A549 (cell line): ENCODE data around the gene KRTAP10-7. TPM values are rescaled to one million over a fixed set of nuclear protein-coding genes. Genes with fewer than 3 reads are reported as not detected.

Experiments
- ATAC-seq, 2 experiments: fragments of 200-7000 bp in 1 of 2; fragments of >200 bp in 1 of 2; cut with Nextera tagmentation in 1 of 2; cut with Tn5 transposase in 1 of 2; 3 replicates each; pipeline versions ENCODE4 v1.8.0 to v1.9.1; 2018 to 2020; ENCODE audit warnings: mild to moderate bottlenecking in 1 of 2, moderate library complexity in 1 of 2
- CTCF ChIA-PET: fragments of 300-600 bp; sonication (Branson Sonifier 250); formaldehyde crosslinking; extraction: SDS; loops from one replicate; lab custom pipeline; 2021; ENCODE audit warnings: antibody characterized with exemption, inconsistent platforms; lab: Yijun Ruan, JAX
- POLR2A ChIA-PET: fragments of 350-600 bp; formaldehyde crosslinking; extraction: SDS; loops from one replicate; lab custom pipeline; 2021; ENCODE audit warnings: antibody characterized with exemption, inconsistent platforms; lab: Yijun Ruan, JAX
- DNase-seq, 2 experiments: peaks; one replicate each; pipeline versions ENCODE4 v3.0.0 to v3.0.0-alpha.2; 2011 to 2016; ENCODE audit warnings: low read depth in 1 of 2, low spot score in 1 of 2
- FAIRE-seq: peaks from 2 replicates; lab custom pipeline; 2011; peaks lifted over from hg19 to GRCh38; lab: Jason Lieb, UNC
- H3K27ac ChIP-seq, 2 experiments: fragments of >200 bp; sonication (Bioruptor Twin); formaldehyde crosslinking; 3 replicates each; pipeline ENCODE4 v1.5.1; 2016 to 2017
- H3K4me1 ChIP-seq: fragments of >200 bp; sonication (Bioruptor Twin); formaldehyde crosslinking; 3 replicates; pipeline ENCODE4 v1.6.1; 2016
- H3K4me2 ChIP-seq: fragments of >200 bp; sonication (Bioruptor Twin); formaldehyde crosslinking; 3 replicates; pipeline ENCODE4 v1.6.1; 2016
- H3K4me3 ChIP-seq: fragments of >200 bp; sonication (Bioruptor Twin); formaldehyde crosslinking; 3 replicates; pipeline ENCODE4 v1.5.1; 2016
- H3K9me3 ChIP-seq: fragments of >200 bp; sonication (Bioruptor Twin); formaldehyde crosslinking; 3 replicates; pipeline ENCODE4 v1.6.1; 2016
- CBX8 ChIP-seq: fragments of 200-600 bp; sonication (generic); IDR thresholded peaks from 2 replicates; pipeline ENCODE4 v1.6.1; 2016
- CEBPB ChIP-seq, 2 experiments: fragments of >200 bp in 1 of 2; sonication (Bioruptor Twin) in 1 of 2; formaldehyde crosslinking in 1 of 2; IDR thresholded peaks; 2 replicates each; pipeline ENCODE4 v1.6.1; 2012 to 2016
- CHD2 ChIP-seq: fragments of 150-350 bp; IDR thresholded peaks from 2 replicates; pipeline ENCODE4 v1.6.1; 2014; ENCODE audit warnings: low read length; ENCODE audit not compliant: partially characterized antibody
- E2F6 ChIP-seq: IDR thresholded peaks from 2 replicates; pipeline ENCODE4 v1.6.1; 2012; ENCODE audit warnings: low read depth, borderline replicate concordance
- EHF ChIP-seq: fragments of 250-450 bp; sonication (Bioruptor Pico); IDR thresholded peaks from 2 replicates; pipeline ENCODE4 v1.5.0; 2020; ENCODE audit warnings: mild to moderate bottlenecking
- ELK1 ChIP-seq: fragments of 150-350 bp; IDR thresholded peaks from 2 replicates; pipeline ENCODE4 v1.6.1; 2014; ENCODE audit warnings: low read depth, mild to moderate bottlenecking, low read length
- EP300 ChIP-seq, 2 experiments: fragments of >200 bp; sonication (Bioruptor Twin); formaldehyde crosslinking; IDR thresholded peaks; 2 replicates in 1 of 2; 3 replicates in 1 of 2; pipeline ENCODE4 v1.6.1; 2016 to 2017
- FOSB ChIP-seq: fragments of 250-450 bp; sonication (Bioruptor Pico); IDR thresholded peaks from 2 replicates; pipeline ENCODE4 v1.5.0; 2020; ENCODE audit warnings: mild to moderate bottlenecking, moderate library complexity
- FOXS1 ChIP-seq: fragments of 250-450 bp; sonication (Bioruptor Pico); IDR thresholded peaks from 2 replicates; pipeline ENCODE4 v1.5.0; 2020; ENCODE audit warnings: mild to moderate bottlenecking, moderate library complexity
- HDAC2 ChIP-seq: fragments of 200-600 bp; sonication (generic); IDR thresholded peaks from 2 replicates; pipeline ENCODE4 v1.6.1; 2016
- HOXB13 ChIP-seq: fragments of 250-450 bp; sonication (Bioruptor Pico); IDR thresholded peaks from 2 replicates; pipeline ENCODE4 v1.5.0; 2020; ENCODE audit warnings: low read depth, mild to moderate bottlenecking, moderate library complexity
- JUNB ChIP-seq: fragments of >200 bp; sonication (Bioruptor Twin); formaldehyde crosslinking; IDR thresholded peaks from 2 replicates; pipeline ENCODE4 v1.6.1; 2016
- MAX ChIP-seq: IDR thresholded peaks from 2 replicates; pipeline ENCODE4 v1.6.1; 2012
- NPAS2 ChIP-seq: fragments of 250-450 bp; sonication (Bioruptor Pico); IDR thresholded peaks from 2 replicates; pipeline ENCODE4 v1.8.0; 2022; ENCODE audit warnings: mild to moderate bottlenecking, moderate library complexity, borderline replicate concordance
- NR3C1 ChIP-seq: fragments of >200 bp; sonication (Bioruptor Twin); formaldehyde crosslinking; IDR thresholded peaks from 3 replicates; pipeline ENCODE4 v1.6.1; 2017
- PHF8 ChIP-seq: fragments of 200-600 bp; sonication (generic); IDR thresholded peaks from 2 replicates; pipeline ENCODE4 v1.6.1; 2016; ENCODE audit warnings: low read depth, mild to moderate bottlenecking, antibody characterized with exemption, moderate library complexity, borderline replicate concordance
- POLR2AphosphoS2 ChIP-seq: conservative IDR thresholded peaks from 2 replicates; pipeline ENCODE4 v1.6.1; 2012; ENCODE audit warnings: low read length, improper control_type of control experiment, inconsistent platforms
- RCOR1 ChIP-seq: fragments of 150-350 bp; IDR thresholded peaks from 2 replicates; pipeline ENCODE4 v1.6.1; 2014; ENCODE audit warnings: antibody characterized with exemption, low read length, low read depth
- RNF2 ChIP-seq: fragments of 200-600 bp; sonication (generic); IDR thresholded peaks from 2 replicates; pipeline ENCODE4 v1.6.1; 2016; ENCODE audit warnings: low read depth, mild to moderate bottlenecking, antibody characterized with exemption, moderate library complexity, borderline replicate concordance
- SMC3 ChIP-seq: fragments of >200 bp; sonication (Bioruptor Twin); formaldehyde crosslinking; IDR thresholded peaks from 3 replicates; pipeline ENCODE4 v1.6.1; 2018; ENCODE audit warnings: inconsistent platforms
- TP53 ChIP-seq: fragments of 250-450 bp; sonication (Bioruptor Pico); IDR thresholded peaks from 2 replicates; pipeline ENCODE4 v1.5.0; 2021; ENCODE audit warnings: mild to moderate bottlenecking, moderate library complexity
- ZSCAN20 ChIP-seq: fragments of 250-450 bp; sonication (Bioruptor Pico); IDR thresholded peaks from 2 replicates; pipeline ENCODE4 v1.8.0; 2022; ENCODE audit warnings: mild to moderate bottlenecking, moderate library complexity
- WGBS: methylation state at CpG from one replicate; pipeline ENCODE4 v1.1.6; 2017; ENCODE audit errors: missing lambda C conversion rate; 5-methylcytosine and 5-hydroxymethylcytosine counted together
- polyA plus RNA-seq, 4 experiments: library from polyadenylated mRNA; depleted of rRNA in 3 of 4; stranded (reverse); fragments of >200 nt; fragmentation: RNase III in 1 of 4; extraction: RNeasy Plus Mini Kit Qiagen cat#74134 plus additional on column Dnase treatment in 1 of 4; gene quantifications; 2 replicates in 3 of 4; 3 replicates in 1 of 4; pipeline ENCODE4 v1.2.3, GENCODE V29; 2011 to 2017
- TF ChIP-seq, protein P1 (sequence below): fragments of 450-650 bp; IDR thresholded peaks from 2 replicates; pipeline ENCODE4 v1.6.1; 2014; ENCODE audit warnings: antibody characterized with exemption
- TF ChIP-seq, protein P2 (sequence below): fragments of 200-600 bp; sonication (generic); IDR thresholded peaks from 2 replicates; pipeline ENCODE4 v1.6.1; 2016; ENCODE audit warnings: antibody characterized with exemption, mild to moderate bottlenecking, moderate library complexity
- TF ChIP-seq, protein P3 (sequence below): fragments of 250-450 bp; sonication (Bioruptor Pico); IDR thresholded peaks from 2 replicates; pipeline ENCODE4 v1.5.0; 2020; ENCODE audit warnings: low read depth, mild to moderate bottlenecking, moderate library complexity

KRTAP10-7 gene
- polyA plus RNA-seq, 2 of the 4 experiments (the other 2 are of a cell fraction), result not detected

DNA sequence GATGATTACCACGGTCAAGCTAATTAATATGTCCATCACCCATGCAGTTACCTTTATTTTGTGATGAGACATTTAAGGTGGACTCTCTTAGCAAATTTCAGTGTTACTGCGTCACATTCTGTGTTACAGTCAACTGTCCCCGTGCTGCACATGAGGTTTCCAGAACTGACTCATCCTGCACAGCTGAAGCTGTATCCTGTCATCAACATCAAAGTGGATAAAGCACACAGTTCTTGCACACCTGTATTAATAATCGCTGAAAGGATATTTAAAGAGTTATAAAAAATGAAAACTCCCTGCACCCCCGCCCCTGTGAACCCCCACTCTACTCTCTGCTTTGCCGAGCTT, 16.6 kb upstream of the KRTAP10-7 start (continued):
- TF ChIP-seq, protein P1, sequence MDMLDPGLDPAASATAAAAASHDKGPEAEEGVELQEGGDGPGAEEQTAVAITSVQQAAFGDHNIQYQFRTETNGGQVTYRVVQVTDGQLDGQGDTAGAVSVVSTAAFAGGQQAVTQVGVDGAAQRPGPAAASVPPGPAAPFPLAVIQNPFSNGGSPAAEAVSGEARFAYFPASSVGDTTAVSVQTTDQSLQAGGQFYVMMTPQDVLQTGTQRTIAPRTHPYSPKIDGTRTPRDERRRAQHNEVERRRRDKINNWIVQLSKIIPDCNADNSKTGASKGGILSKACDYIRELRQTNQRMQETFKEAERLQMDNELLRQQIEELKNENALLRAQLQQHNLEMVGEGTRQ, result no peak
- no peak for TF ChIP-seq MAX

DNA sequence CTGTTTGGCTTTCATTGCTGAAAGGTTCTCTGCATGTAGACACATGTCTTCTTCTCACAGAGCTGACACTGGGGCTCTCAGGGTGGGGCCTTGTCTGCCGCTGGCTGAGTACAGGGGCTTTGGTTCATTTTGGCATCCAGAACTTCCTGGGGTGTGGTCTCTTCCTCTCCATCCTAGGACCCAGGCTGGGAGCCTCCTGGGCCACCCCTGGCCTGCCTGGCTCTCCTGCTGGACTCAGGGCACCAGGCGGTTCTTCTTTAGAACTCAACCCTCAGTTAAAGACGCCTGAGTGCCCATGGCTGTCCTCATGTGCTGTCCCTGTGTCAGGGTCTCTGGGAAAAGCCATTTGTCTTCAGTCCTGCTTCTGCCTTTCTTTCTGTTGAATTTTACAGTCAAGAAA, 14.5 kb upstream of the KRTAP10-7 start:
- DNase-seq, result no peak
- H3K4me1 ChIP-seq, result no peaks in the 10 kb centered on the region
- ChIA-PET CTCF (no interaction called here), POLR2A (no interaction called here)
- H3K27ac ChIP-seq, result no peak overlapping the region
- no peak for FAIRE-seq
- no peak for TF ChIP-seq FOSB
- TF ChIP-seq, protein P2, sequence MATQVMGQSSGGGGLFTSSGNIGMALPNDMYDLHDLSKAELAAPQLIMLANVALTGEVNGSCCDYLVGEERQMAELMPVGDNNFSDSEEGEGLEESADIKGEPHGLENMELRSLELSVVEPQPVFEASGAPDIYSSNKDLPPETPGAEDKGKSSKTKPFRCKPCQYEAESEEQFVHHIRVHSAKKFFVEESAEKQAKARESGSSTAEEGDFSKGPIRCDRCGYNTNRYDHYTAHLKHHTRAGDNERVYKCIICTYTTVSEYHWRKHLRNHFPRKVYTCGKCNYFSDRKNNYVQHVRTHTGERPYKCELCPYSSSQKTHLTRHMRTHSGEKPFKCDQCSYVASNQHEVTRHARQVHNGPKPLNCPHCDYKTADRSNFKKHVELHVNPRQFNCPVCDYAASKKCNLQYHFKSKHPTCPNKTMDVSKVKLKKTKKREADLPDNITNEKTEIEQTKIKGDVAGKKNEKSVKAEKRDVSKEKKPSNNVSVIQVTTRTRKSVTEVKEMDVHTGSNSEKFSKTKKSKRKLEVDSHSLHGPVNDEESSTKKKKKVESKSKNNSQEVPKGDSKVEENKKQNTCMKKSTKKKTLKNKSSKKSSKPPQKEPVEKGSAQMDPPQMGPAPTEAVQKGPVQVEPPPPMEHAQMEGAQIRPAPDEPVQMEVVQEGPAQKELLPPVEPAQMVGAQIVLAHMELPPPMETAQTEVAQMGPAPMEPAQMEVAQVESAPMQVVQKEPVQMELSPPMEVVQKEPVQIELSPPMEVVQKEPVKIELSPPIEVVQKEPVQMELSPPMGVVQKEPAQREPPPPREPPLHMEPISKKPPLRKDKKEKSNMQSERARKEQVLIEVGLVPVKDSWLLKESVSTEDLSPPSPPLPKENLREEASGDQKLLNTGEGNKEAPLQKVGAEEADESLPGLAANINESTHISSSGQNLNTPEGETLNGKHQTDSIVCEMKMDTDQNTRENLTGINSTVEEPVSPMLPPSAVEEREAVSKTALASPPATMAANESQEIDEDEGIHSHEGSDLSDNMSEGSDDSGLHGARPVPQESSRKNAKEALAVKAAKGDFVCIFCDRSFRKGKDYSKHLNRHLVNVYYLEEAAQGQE, result no peak
- TF ChIP-seq HDAC2, result no peak
- no peak for TF ChIP-seq NPAS2 (CRISPR knock-in tag)
- TF ChIP-seq SMC3, result no peak
- no peak for TF ChIP-seq CHD2
- TF ChIP-seq JUNB, result no peak
- TF ChIP-seq FOXS1 (CRISPR knock-in tag), result no peak
- no peak for TF ChIP-seq ZSCAN20 (CRISPR knock-in tag)
- no peak for TF ChIP-seq EHF (CRISPR knock-in tag)
- TF ChIP-seq RCOR1, result no peak
- no peak for TF ChIP-seq POLR2AphosphoS2
- peaks cover 10% of the 10 kb centered on the region; the same call in 2 of the 3 replicates for H3K9me3 ChIP-seq
- no peak for ATAC-seq
- 33% methylated on average over 3 of the region's 3 CpGs for WGBS
- no peak overlapping the region for H3K4me2 ChIP-seq
- H3K4me3 ChIP-seq, result no peak overlapping the region

DNA sequence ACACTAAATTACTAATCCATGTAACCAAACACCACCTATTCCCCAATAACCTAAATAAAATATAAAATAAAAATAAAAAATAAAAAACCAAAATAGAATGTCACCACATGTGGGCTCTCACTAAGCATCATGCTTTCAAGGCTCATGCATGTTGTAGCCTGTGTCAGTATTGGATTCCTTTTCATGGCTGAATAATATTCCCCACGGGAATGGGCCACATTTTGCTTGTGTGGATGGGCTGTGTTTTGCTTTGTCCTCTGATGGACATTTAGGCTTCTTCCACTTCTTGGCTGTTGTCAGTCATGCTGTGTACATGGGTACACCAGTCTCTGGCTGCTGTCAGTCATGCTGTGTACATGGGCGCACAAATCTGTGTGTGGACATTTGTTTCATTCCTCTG, 11.3 kb upstream of the KRTAP10-7 start:
- Histone ChIP-seq H3K4me2 (no peak overlapping the region), H3K4me1 (no peaks in the 10 kb centered on the region)
- 50% methylated on average over 2 of the region's 2 CpGs for WGBS
- TF ChIP-seq CBX8 (no peak), JUNB (no peak), E2F6 (no peak), NPAS2 (CRISPR knock-in tag) (no peak), CEBPB (IDR thresholded peaks at IDR 0.05) (no peak), CHD2 (no peak), FOSB (no peak), RNF2 (no peak), HOXB13 (no peak), NR3C1 (no peak), PHF8 (no peak), TP53 (CRISPR knock-in tag) (no peak), ELK1 (no peak), EP300 (IDR thresholded peaks at IDR 0.05) (no peak), MAX (no peak)
- TF ChIP-seq, protein P3, sequence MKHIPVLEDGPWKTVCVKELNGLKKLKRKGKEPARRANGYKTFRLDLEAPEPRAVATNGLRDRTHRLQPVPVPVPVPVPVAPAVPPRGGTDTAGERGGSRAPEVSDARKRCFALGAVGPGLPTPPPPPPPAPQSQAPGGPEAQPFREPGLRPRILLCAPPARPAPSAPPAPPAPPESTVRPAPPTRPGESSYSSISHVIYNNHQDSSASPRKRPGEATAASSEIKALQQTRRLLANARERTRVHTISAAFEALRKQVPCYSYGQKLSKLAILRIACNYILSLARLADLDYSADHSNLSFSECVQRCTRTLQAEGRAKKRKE (CRISPR knock-in tag), result no peak
- TF ChIP-seq, all 56 proteins: peak for 0
- Histone ChIP-seq H3K27ac (no peak overlapping the region), H3K9me3 (no peaks in the 10 kb centered on the region), H3K4me3 (no peak overlapping the region)
- FAIRE-seq (no peak), DNase-seq (no peak), ATAC-seq (no peak)
- ChIA-PET POLR2A (no interaction called here), CTCF (no interaction called here)
